HG03442 (cell line): ENCODE results near the gene ADAMTS13.
"Not testable (repeated sequence)": the region's sequence is repeated elsewhere in the genome, so short reads cannot be mapped to it uniquely, and the experiment has no call there.

Experiments used
- ATAC-seq: cut with Tn5 transposase; IDR thresholded peaks from one replicate; pipeline ENCODE4 v1.9.1; 2021; ENCODE audit warnings: mild to moderate bottlenecking, moderate library complexity; ENCODE audit not compliant: unreplicated experiment

ADAMTS13 gene

DNA sequence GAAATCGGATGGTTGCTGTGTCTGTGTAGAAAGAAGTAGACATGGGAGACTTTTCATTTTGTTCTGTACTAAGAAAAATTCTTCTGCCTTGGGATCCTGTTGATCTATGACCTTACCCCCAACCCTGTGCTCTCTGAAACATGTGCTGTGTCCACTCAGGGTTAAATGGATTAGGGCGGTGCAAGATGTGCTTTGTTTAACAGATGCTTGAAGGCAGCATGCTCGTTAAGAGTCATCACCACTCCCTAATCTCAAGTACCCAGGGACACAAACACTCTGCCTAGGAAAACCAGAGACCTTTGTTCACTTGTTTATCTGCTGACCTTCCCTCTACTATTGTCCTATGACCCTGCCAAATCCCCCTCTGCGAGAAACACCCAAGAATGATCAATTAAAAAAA is 30.7 kb upstream of the ADAMTS13 start:
- not testable (repeated sequence) for ATAC-seq

DNA sequence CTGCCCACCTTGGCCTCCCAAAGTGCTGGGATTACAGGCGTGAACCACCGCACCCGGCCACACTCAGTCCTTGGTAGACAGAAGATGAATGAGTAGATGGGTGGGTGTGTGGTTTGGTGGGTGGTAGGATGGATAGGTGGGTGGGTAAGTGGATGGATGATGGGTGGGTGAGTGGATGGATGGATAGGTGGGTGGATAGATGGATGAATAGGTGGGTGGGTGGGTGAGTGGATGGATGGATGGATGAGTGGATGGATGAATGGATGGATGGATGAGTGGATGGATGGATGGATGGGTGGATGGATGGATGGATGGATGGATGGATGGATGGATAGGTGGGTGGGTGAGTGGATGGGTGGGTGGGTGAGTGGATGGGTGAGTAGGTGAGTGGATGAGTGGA is 29.9 kb upstream of the ADAMTS13 start:
- not testable (repeated sequence) for ATAC-seq

DNA sequence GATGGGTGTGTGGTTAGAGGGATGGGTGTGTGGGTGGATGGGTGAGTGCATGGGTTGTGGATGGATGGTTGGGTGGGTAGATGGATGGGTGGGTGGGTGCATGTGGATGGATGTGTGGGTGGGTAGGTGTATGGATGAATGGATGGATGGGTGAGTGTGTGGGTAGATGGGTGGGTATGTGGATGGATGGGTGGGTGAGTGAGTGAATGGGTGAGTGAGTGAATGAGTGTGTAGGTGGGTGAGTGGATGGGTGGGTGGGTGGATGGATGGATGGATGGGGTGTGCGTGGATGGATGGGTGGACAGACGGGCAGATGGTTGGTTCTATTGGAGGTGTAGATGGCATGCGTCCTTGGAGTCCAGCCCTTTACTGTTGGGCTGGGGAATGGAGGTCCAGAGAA is 28.8 kb upstream of the ADAMTS13 start:
- ATAC-seq, result no peak

DNA sequence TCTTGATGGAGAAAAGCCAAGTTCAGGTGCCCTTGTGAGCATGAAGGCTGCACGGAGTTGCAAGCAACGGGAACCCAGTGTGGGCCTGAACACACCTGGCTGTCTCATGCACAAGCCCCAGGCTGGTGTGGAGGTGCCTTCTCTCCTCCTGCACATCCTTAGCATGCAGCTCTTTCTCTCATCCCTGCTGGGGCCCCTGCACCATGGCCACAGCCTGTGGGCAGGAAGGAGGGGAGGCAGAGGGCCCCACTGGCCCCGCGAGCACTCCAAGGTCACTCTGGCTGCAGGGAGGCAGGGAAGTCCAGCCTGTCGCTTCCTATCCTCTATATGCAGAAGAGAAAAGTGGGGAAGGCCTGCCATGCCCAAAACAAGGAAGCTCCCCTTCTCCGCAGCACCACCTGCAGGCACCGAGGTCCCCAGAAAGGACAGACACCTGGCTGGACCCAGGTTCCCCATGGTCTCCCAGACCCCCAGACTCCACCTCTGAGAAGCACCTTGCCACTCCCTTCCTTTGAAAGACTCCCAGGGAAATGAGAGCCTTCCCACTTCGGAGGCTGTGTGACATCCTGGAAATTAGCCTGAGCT is 27.4 kb upstream of the ADAMTS13 start:
- ATAC-seq, result no peak

DNA sequence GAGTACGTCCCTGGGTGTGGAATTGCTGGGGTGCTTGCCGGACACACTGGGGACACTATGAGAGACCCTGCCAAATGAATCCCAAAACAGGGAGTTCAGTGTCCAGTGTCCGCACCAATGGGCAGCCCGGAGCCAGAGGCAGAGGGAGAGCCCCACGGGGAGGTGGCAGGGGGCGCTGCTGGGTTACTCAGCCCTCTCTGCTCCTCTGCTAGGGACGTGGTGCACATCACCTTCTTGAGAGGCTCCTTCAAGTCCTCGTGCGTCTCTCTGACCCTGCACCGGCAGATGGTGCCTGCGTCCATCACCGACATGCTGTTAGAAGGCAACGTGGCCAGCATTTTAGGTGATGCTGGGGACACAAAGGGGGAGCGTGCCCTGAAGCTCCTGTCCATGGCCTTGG is 25.2 kb upstream of the ADAMTS13 start:
- no peak for ATAC-seq

DNA sequence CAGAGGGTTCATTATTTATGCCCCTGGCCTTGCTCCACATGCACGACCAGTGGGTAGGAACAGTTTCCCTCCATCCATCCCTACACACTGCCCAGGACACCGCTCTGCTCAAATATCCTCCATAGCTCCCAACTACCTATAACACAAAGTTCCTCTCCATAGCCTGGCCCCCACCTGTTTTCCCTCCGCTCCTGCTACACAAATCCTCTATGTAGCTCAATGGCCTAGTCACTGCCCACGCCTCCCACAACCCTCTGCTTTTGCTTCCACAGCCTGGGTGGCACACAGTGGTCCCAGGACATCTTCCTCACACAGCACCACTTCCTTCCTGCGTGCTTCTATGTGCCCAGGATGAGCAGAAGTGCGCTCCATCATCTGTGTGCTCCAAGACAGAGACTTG is 24.8 kb upstream of the ADAMTS13 start:
- ATAC-seq, result no peak

DNA sequence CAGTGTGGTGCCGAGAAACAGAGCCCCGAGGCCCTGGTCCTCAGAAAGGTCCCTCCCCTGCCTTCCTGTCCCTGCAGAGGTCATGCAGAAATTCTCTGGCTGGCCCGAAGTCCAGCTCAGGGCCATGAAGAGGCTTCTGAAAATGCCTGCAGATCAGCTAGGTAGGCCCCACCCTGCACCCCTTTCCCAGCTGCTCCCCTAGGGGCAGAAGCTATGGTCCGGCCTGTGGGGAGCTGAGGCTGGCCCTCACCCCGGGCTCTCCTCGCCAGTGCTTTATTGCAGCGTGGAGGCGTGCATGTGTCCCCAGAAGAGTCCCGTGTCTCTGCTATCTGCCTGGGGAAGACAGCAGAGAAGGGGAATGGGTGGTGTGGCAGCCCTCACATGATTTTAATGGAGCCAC is 24.3 kb upstream of the ADAMTS13 start:
- ATAC-seq, result no peak

DNA sequence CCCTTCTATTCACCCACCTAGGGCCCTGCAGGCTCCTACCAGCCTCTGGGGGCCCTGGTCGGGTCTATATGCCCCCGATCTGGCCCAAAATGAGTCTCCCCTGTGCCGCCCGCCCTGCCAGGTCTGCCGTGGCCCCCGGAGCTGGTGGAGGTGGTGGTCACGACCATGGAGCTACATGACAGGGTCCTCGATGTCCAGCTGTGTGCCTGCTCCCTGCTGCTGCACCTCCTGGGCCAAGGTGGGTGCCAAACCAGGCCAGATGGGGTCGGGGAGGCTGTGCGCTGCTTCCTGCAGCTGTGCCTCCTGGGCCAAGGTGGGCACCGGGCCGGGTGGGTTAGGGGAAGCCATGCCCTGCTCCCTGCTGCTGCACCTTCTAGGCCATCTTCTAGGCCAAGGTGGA is 21.9 kb upstream of the ADAMTS13 start:
- no peak for ATAC-seq

DNA sequence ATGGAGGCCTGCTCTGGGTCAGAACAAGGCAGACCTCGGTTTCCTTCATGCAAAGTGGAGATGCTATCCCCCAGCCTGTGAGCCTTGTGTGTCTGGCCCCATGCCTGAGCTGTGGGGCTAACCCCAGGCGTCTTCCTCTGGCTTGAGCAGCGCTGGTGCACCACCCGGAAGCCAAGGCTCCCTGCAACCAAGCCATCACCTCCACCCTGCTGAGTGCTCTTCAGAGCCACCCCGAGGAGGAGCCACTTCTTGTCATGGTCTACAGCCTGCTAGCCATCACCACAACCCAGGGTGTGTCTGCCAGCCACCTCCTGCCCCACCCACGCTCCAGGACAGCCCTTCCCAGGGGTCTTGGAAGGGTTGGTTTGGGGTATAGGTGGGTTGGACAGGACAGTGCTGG is 20.6 kb upstream of the ADAMTS13 start:
- ATAC-seq, result no peak

DNA sequence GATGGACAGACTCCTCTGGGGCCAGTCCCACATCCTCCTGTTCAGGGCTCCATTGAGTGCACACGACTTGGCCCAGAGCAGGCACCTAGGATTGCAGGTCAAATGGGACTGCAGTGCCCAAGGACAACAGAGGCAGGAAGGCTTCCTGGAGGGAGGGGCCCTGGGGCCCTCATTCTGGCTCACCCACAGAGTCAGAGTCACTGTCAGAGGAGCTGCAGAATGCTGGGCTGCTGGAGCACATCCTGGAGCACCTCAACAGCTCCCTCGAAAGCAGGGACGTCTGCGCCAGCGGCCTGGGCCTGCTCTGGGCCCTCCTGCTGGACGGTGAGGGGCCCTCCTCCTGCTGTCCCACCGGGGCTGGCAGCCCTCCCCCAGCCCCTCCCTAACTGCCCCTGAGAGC is 19.5 kb upstream of the ADAMTS13 start:
- ATAC-seq, result no peak

DNA sequence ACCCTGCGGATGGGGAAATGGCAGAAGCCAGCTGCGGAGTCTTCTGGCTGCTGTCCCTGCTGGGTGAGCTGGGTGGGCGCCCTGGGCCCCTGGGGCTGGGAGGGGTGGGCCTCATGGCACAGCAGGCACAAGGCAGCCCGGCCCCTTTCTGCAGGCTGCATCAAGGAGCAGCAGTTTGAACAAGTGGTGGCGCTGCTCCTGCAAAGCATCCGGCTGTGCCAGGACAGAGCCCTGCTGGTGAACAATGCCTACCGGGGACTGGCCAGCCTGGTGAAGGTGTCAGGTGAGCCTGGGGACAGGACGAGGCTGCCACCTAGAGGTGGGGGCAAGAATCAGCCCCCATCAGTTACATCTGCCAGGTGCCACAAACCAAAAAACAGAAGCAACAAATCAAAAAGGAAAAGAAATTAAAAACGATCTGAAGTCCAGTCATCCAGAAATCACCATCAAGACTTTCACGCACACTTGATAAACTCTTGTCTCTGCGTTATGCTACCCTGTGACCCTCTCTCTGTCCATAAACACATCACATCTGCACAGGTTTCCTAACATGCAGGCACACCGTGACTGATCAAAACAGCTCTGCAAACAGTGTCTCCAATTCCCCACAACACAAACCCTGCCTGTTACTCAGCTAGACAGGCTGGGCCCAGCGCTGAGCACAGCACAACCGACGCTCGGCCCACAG is 18.3 kb upstream of the ADAMTS13 start:
- no peak for ATAC-seq

DNA sequence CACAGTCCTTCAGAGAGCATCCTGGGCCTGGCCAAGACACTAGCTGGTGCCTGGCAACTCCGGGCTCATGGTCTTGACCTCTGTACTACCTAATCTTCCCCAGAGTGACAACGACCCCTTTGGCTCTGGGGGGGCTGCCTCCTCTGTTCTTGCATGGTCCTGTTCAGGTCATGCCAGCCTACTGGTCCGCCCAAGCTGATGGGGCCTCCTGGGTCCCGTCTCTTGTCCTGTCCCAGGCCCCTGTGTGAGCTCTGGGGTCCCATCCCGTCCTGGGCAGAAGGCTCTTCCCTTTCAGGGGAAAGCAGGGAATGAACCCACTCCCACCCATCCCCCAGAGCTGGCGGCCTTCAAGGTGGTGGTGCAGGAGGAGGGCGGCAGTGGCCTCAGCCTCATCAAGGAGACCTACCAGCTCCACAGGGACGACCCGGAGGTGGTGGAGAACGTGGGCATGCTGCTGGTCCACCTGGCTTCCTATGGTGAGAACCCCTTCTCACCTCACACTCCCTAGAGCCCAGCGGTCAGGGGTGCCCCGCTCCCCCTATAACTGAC is 17.6 kb upstream of the ADAMTS13 start:
- ATAC-seq, result no peak

DNA sequence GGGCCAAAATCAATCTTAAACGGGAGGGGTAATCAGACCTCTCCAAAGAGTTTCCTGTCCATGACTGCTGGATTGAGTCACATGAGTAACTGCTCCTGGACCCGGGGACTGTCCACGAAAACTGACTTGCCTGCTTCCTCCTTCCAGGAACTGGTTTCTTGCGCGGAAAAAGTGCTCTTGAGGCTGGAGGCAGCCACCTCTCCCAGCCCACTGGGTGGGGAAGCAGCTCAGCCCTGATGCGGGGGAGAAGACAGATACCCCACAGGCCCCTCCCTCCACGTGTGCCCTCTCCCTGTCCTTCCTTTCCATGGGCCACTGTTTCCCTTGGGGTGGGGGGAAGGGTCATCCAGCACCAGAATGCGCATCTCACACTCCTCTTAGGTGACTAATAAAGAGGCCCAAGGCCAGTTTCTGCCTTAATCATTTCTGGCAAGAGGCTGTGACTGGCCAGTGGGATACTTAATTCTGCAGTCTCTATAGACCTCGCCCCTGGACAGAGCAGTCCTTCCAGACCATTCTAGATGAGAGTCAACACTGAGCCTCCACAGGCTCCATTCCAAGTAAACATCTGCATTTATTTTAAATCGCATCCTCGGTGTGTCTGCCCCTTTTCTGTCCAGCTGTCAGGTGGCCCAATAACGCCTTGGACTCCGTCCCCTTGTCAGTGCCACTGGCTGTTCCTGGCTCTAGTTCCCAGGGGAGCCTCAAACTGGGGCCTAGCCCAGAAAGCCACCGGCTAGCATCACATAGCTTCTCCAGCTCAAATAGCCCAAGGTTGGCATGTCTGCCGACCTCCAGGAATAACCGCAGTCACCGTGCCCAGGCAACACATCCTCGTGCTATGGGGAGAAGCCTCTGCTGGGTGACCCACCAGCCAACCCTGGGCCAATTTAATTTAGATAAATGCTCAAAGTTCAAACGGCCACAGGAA is 16.4 kb upstream of the ADAMTS13 start:
- ATAC-seq, result no peak

DNA sequence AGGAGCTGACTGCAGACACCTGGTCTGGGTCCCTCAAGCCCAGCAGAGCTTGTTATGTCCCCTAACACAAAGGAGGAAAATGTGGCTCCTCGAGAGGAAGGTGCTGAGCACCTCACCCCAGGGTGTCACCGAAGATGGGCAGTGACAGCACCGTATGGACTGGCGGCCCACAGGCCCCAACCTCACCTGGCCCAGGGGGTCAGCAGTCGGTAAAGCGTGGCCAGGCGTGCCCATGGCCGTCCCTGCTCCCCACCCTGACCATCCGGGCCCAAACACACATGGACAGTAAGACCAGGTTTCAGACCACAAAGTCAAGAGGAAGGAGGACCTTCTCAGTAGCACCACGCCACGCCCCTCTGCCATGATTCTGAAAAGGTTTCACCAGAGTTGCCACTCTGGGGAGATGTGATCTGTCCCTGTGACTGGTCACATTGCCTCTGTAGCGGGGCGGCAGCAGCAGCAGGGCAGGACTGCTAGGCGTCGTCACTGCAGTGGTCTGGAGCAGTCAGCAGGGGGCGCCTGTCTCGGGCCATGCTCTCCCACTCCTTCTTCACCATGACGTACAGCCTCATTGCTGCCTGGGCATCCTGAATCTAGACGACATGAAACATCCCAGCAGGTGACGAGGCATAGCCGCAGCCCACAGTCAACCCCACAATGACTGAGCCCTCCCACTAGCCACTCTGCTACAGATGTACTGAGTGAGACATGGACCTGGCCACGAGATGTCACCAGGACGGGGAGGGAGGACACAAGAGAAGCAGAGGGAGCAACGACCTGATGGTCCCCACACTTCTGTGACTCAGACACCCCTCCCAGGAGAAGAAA is 15.5 kb upstream of the ADAMTS13 start:
- peak; percentile 61 for ATAC-seq

DNA sequence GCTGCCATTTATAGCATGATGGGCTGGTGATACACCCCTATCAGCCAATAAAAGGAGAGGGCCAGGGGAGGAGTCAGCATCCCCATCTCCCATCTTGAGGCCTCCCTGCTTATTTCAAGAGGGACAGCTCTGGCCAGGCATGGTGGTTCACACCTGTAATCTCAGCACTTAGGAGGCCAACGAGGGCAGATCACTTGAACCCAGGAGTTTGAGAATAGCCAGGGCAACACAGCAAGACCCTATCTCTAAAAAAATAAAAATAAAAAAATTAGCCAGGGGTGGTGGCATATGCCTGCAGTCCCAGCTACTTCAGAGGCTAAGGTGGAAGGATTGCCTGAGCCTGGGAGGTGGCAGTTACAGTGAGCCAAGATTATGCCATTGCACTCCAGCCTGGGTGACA is 14.1 kb upstream of the ADAMTS13 start:
- no peak for ATAC-seq

DNA sequence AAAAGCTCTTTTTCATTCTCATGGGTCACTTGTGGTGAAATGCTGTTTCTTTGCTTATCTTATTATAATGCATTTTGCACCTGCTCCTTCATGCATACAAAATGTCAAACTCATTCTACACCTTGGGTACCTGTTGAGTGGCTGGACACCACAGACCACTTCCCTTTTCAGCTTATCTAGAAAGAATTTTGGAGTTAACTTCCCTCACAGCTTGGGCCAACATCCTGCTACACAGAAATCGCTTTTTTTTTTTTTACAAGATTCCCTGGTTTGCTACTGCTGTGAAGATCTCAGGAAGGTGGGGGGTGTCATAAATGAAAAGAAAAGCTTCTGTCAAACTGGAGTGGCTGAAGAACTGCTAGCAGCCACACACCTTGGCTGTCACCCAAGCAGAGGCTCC is 7.0 kb upstream of the ADAMTS13 start:
- no peak for ATAC-seq

DNA sequence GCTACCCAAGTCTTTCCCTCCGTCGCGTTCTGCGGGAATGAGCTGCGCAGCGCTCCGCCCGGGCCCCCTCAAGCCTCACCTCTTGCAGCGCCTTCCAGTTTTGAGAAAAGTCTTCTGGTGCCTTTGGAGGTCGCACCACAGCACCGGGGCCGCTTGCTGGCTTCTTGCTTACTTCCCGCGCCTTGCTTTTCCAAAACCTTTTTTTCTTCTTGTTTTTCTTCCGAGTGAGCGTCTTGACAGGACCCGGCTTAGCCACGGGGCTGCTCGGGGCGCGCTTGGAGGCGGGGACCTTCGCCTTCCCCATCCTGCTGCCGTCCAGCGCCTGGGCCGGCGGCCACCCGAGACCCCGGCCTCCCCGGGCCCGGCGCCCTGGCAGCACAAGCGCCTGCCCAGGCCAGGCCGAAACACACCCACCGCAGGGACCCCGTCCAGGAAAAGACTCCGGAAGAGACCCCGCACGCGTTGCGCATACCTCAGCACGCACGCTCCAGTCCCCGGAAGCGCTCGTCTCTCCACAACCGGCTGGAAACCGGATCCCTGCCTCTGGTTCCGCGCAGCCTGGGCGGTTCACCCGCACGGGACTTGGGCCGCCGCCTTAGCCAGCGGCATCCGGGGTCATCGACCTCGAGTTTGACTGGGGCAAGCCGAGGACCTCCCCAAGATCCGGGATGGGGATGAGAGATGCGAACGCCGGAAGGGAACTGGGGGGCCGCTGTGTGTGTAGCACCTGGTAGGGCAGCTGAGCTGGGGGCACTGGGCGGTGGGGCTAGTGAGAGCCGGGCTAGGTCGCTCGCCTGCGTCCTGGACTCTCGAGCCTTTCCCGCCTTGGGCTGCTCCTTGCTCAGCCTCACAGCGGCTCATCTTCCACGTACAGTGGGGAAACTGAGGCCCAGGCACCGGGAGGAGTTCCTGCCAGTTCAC is 4.4 kb upstream of the ADAMTS13 start, which contains the start of gene REXO4:
Gene REXO4, minus strand, starts transcription at position 470 of the 921 bp plus-strand sequence. Its CDS starts 166 bp downstream, at position 304.
- peak; percentile 64 for ATAC-seq

DNA sequence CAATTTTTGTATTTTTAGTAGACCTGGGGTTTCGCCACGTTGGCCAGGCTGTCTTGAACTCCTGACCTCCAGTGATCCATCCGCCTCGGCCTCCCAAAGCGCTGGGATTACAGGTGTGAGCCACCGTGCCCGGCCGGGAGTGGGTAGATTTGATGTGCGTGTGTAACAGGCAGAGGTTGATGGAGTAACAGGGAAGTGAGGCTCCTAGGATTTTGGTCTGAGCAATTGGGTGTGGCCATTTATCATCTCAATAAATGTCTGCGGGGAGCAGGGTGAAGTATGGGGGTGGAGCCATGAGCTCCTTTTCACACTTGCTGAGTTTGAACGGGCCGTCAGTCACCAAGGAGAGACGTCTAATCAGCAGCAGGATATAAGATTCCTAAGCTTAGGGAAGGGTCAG is 3.2 kb upstream of the ADAMTS13 start:
- ATAC-seq, result no peak

DNA sequence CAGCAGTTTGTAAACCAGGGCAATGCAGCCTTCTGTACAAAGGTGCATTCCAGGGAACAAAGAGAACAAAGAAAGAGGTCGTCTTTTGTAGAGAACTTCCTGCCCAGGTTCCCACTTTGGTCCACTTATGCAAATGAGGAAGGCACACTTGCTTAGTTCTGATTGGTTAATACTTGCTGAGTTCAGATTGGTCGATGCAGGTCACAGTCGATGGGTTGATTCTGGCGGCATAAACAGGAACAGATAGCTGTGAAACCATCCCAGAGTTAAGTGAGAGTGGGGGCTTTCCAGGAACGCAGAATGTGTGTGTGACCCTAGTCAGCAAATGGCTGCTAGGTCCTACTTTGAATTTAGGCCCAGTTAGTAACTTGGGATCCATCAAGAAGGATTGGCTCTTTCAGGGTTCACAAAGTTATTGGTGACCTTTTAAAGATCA is 1.8 kb upstream of the ADAMTS13 start:
- ATAC-seq, result no peak
